ENCODE data around the gene DNAJC15.

The DNAJC15 gene

DNA sequence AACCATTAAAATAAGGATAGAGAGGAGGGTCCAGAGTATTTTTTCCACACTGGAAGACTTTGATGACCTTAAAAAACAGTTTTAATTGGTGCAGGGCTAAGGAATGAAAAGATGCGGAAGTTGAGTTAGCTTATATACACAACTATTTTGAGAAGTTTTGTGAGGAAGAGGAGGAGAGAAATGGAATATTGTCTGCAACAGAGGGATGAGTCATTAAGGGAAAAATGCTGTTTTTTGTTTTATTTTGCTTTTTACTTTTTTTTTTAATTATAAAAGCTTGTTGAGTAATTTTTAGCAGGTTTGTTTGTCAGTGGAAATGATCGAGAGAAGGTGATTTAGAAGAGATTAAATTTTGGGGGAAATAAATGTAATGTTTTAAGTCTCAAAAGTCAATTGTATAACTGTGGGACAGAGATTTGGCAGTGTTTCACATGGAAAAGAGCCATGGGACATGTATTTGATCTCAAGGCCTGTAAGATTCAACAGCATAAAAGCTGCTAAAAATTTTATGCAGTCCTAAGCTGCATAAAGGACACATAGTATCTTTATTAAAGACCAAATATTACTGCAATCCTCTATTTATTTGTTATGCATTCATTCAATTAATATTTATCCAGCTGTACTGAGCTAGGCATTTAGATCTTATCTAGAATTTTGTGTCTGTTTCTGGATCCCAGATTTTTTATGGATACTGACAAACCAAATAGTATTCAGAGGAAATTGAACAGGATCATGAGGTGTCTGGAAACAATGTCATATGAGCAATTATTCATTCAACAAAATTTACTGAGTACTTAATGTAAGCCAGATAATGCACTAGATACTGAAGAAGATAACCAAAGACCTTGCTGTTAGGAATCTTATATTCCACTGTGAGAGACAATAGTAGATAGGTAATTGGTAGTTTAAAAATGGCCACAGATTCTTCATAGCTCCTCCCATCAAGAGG lies 72.7 kb downstream of the DNAJC15 start:
- TF ChIP-seq, protein P1, sequence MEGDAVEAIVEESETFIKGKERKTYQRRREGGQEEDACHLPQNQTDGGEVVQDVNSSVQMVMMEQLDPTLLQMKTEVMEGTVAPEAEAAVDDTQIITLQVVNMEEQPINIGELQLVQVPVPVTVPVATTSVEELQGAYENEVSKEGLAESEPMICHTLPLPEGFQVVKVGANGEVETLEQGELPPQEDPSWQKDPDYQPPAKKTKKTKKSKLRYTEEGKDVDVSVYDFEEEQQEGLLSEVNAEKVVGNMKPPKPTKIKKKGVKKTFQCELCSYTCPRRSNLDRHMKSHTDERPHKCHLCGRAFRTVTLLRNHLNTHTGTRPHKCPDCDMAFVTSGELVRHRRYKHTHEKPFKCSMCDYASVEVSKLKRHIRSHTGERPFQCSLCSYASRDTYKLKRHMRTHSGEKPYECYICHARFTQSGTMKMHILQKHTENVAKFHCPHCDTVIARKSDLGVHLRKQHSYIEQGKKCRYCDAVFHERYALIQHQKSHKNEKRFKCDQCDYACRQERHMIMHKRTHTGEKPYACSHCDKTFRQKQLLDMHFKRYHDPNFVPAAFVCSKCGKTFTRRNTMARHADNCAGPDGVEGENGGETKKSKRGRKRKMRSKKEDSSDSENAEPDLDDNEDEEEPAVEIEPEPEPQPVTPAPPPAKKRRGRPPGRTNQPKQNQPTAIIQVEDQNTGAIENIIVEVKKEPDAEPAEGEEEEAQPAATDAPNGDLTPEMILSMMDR (IDR thresholded peaks at IDR 0.05; ENCODE audit: insufficient read depth, low read depth, low read length, missing control alignments) = no peak
- H3K4me3 ChIP-seq (ENCODE audit: low read length) = no peak overlapping the region
- DNase-seq (ENCODE audit: low read depth) = no peak

DNA sequence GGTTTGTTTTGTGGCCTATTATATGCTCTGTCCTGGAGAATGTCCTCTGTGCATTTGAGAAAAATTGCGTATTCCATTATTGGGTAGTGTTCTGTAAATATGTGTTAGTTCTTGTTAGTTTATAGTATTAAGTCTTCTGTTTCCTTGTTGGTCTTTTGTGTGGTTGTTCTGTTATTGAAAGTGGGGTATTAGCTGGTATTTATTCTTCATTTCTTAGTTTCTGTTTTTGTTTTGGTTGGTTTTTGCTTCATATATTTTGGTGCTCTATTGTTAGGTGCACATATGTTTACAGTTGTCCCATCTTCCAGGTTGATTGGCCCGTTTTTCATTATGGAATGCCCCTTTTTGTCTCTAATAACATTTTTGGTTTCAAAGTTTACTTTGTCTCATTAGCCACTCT lies 77.3 kb downstream of the DNAJC15 start:
- no peak overlapping the region for H3K4me3 ChIP-seq (ENCODE audit: low read length)
- TF ChIP-seq, protein P1 (IDR thresholded peaks at IDR 0.05; ENCODE audit: insufficient read depth, low read depth, low read length, missing control alignments) = no peak
- DNase-seq (ENCODE audit: low read depth) = no peak

DNA sequence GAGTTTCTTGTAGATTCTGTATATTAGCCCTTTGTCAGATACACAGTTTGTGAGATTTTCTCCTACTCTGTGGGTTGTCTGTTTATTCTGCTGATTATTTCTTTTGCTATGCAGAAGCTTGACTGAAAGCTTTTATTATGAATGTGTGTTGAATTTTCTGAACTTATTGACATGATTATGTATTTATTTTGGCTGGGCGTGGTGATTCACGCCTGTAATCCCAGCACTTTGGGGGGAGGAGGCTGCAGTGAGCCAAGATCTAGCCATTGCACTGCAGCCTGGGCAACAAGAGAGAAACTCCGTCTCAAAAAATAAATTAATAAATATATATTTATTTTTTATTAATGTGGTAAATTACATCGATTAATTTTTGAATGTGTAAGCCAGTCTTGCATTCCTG lies 78.9 kb downstream of the DNAJC15 start:
- TF ChIP-seq, protein P1 (IDR thresholded peaks at IDR 0.05; ENCODE audit: insufficient read depth, low read depth, low read length, missing control alignments) = no peak
- H3K4me3 ChIP-seq (ENCODE audit: low read length) = no peak overlapping the region
- DNase-seq (ENCODE audit: low read depth) = no peak

DNA sequence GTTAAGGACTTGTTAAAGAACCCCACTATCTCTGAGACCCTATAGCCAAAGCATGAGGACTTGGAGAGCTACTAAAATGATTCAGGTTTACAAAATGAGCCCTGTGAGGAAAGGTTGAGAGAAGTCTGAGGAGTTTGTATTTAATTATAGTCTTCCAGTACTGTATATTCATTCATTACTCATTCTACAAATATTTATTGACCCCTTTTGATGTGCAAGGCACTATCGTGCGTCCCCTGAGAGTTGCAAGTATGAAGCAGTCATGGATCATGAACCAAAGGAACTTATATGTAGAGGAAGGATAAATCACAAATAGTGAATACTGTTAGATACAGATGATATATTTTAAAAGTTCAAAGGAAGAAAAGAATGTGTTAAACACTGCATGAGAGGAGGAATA lies 84.4 kb downstream of the DNAJC15 start:
- TF ChIP-seq, protein P1 (IDR thresholded peaks at IDR 0.05; ENCODE audit: insufficient read depth, low read depth, low read length, missing control alignments) = no peak
- no peak overlapping the region for H3K4me3 ChIP-seq (ENCODE audit: low read length)
- DNase-seq (ENCODE audit: low read depth) = no peak

DNA sequence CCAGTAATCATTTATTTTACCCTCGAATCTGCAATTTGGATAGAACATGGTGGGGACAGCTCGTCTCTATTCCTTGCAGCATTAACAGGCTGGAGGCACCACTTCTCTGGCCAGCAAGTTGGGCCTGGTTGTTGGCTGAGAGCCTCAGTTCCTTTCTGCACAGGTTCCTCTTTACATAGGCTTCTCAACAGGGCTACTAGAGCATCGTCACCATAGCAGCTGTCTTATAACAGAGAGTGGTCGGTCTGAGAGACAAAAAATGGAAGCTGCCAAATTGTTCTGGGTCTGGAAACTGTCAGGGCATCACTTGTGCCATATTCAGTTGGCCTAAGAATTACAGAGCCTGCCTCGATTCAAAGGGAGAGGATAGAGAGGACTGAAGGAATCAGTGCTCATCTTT lies 86.7 kb downstream of the DNAJC15 start:
- DNase-seq (ENCODE audit: low read depth) = no peak
- H3K4me3 ChIP-seq (ENCODE audit: low read length) = no peak overlapping the region
- TF ChIP-seq, protein P1 (IDR thresholded peaks at IDR 0.05; ENCODE audit: insufficient read depth, low read depth, low read length, missing control alignments) = no peak

DNA sequence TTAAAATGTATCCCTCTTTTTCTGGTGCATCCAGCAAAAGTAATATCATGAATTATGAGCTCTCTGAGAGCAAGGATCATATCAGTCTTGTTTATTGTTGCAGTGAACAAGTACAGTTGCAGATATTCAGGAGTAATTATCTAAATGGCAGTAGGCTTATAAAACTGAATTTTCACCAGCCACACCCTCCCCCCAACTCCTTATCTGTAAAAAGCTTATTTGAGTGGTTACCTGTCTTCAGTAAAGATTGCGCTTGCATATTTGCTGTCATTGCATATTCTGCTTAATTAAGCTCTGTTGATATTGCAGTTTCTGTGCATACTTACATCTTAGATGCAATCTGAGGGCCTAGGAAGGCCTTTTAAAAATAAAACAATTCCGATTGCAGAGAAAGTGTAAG lies 87.3 kb downstream of the DNAJC15 start:
- no peak for DNase-seq (ENCODE audit: low read depth)
- H3K4me3 ChIP-seq (ENCODE audit: low read length) = no peak overlapping the region
- TF ChIP-seq, protein P1 (IDR thresholded peaks at IDR 0.05; ENCODE audit: insufficient read depth, low read depth, low read length, missing control alignments) = no peak
